Endodermal cell (in vitro differentiated cells): ENCODE results near the gene PRSS57. TPM values are rescaled to one million over a fixed set of nuclear protein-coding genes. Genes with fewer than 3 reads are reported as not detected.

Experiments
- DNase-seq: peaks from one replicate; pipeline ENCODE4 v3.0.0-alpha.2; 2017
- H3K27ac ChIP-seq: 2 replicates; pipeline ENCODE4 v1.5.1; 2013; ENCODE audit warnings: mild to moderate bottlenecking, low read depth, low read length, moderate library complexity
- H3K27me3 ChIP-seq: 2 replicates; pipeline ENCODE4 v1.6.1; 2013; ENCODE audit warnings: mild to moderate bottlenecking, low read length, moderate library complexity; ENCODE audit not compliant: insufficient read depth, control insufficient read depth, poor library complexity, severe bottlenecking
- H3K36me3 ChIP-seq: 2 replicates; pipeline ENCODE4 v1.7.0; 2013; ENCODE audit warnings: mild to moderate bottlenecking, low read length, moderate library complexity; ENCODE audit not compliant: control insufficient read depth, insufficient read depth
- H3K4me1 ChIP-seq: one replicate; pipeline ENCODE4 v1.7.0; 2013; ENCODE audit warnings: low read length; ENCODE audit not compliant: control insufficient read depth, insufficient read depth
- H3K4me3 ChIP-seq: 2 replicates; pipeline ENCODE4 v1.5.1; 2013; ENCODE audit warnings: mild to moderate bottlenecking, low read length, moderate library complexity
- H3K9ac ChIP-seq: 2 replicates; pipeline ENCODE4 v1.6.1; 2013; ENCODE audit warnings: mild to moderate bottlenecking, low read length, moderate library complexity; ENCODE audit not compliant: poor library complexity, severe bottlenecking; ENCODE audit errors: extremely low read depth
- H3K9me3 ChIP-seq: 2 replicates; pipeline ENCODE4 v1.6.1; 2013; ENCODE audit warnings: mild to moderate bottlenecking, low read length, moderate library complexity; ENCODE audit not compliant: control insufficient read depth
- H3K27ac Mint-ChIP-seq: 2 replicates; pipeline ENCODE4 v1.8.0; 2020; ENCODE audit warnings: mixed read lengths
- H3K27me3 Mint-ChIP-seq: 2 replicates; pipeline ENCODE4 v1.8.0; 2021; ENCODE audit warnings: mild to moderate bottlenecking, mixed read lengths; ENCODE audit not compliant: insufficient read depth
- H3K36me3 Mint-ChIP-seq: 2 replicates; pipeline ENCODE4 v1.8.0; 2020; ENCODE audit warnings: low read depth, mixed read lengths
- H3K4me1 Mint-ChIP-seq: 2 replicates; pipeline ENCODE4 v1.8.0; 2020; ENCODE audit warnings: mixed read lengths
- H3K4me3 Mint-ChIP-seq: 2 replicates; pipeline ENCODE4 v1.8.0; 2020; ENCODE audit warnings: mild to moderate bottlenecking, moderate library complexity, mixed read lengths
- H3K9me3 Mint-ChIP-seq: 2 replicates; pipeline ENCODE4 v1.8.0; 2020; ENCODE audit warnings: mild to moderate bottlenecking, mixed read lengths
- CTCF ChIP-seq: fragments of 200-600 bp; sonication (generic); conservative IDR thresholded peaks from 2 replicates; pipeline ENCODE4 v1.5.0; 2021; ENCODE audit warnings: antibody characterized with exemption, mild to moderate bottlenecking
- WGBS, 2 experiments: methylation state at CpG; one replicate each; pipeline versions ENCODE4 v1.1.5 to v1.1.7; 2013; ENCODE audit warnings: missing lambda C conversion rate in 2 of 2, mixed read lengths in 1 of 2; ENCODE audit not compliant: insufficient coverage in 1 of 2, insufficient read length in 1 of 2; 5-methylcytosine and 5-hydroxymethylcytosine counted together
- total RNA-seq, 2 donors: library from RNA; stranded (reverse); fragmentation: NEBNext Ultra II Directional in 1 of 2; extraction: Animal tissue kit (Norgen Biotek cat#: 25700) in 1 of 2; gene quantifications; 2 replicates in 1 of 2; 3 replicates in 1 of 2; pipeline ENCODE4 v1.2.1, GENCODE V29; 2021

The PRSS57 gene
- total RNA-seq, 2 donors from 2014 or later = not detected

GRCh38 chr19:715347-715746, 20.1 kb upstream of the PRSS57 start:
- H3K36me3 ChIP-seq = no peaks in the 10 kb centered on the region
- H3K4me3 ChIP-seq = no peak overlapping the region
- Mint-ChIP-seq H3K4me3 (no peak overlapping the region), H3K36me3 (peaks cover 8% of the 10 kb centered on the region), H3K27me3 (peaks cover 2% of the 10 kb centered on the region), H3K27ac (no peak overlapping the region), H3K4me1 (peaks cover 10% of the 10 kb centered on the region), H3K9me3 (peaks cover 12% of the 10 kb centered on the region)
- no peaks in the 10 kb centered on the region for H3K27me3 ChIP-seq
- 89 to 95% methylated on average over 1 to 3 of the region's 3 CpGs for WGBS, 2 experiments
- H3K27ac ChIP-seq = no peak overlapping the region
- no peaks in the 10 kb centered on the region for H3K4me1 ChIP-seq
- no peak for TF ChIP-seq CTCF
- H3K9ac ChIP-seq = no peak overlapping the region
- DNase-seq = no peak
- H3K9me3 ChIP-seq = peaks cover 4% of the 10 kb centered on the region

GRCh38 chr19:711254-711653, 16.0 kb upstream of the PRSS57 start:
- Mint-ChIP-seq H3K4me3 (peak overlapping the region; percentile 53), H3K27me3 (peaks cover 9% of the 10 kb centered on the region), H3K9me3 (peaks cover 23% of the 10 kb centered on the region), H3K27ac (no peak overlapping the region), H3K4me1 (peaks cover 8% of the 10 kb centered on the region), H3K36me3 (peaks cover 8% of the 10 kb centered on the region)
- H3K27me3 ChIP-seq = no peaks in the 10 kb centered on the region
- H3K4me3 ChIP-seq = peak overlapping the region; percentile 45
- WGBS, 2 experiments = 50 to 54% methylated on average over 7 to 8 of the region's 8 CpGs
- no peak for TF ChIP-seq CTCF
- H3K9ac ChIP-seq = no peak overlapping the region
- no peaks in the 10 kb centered on the region for H3K36me3 ChIP-seq
- H3K4me1 ChIP-seq = no peaks in the 10 kb centered on the region
- peak overlapping the region; percentile 66 for H3K27ac ChIP-seq
- DNase-seq = peak; percentile 68
- peaks cover 4% of the 10 kb centered on the region for H3K9me3 ChIP-seq

GRCh38 chr19:710767-711166, 15.5 kb upstream of the PRSS57 start:
- Histone ChIP-seq H3K27me3 (no peaks in the 10 kb centered on the region), H3K27ac (peak overlapping the region; percentile 66), H3K9me3 (peaks cover 4% of the 10 kb centered on the region), H3K4me1 (no peaks in the 10 kb centered on the region), H3K36me3 (no peaks in the 10 kb centered on the region), H3K4me3 (peak overlapping the region; percentile 45), H3K9ac (no peak overlapping the region)
- peak overlapping the region; percentile 53 for H3K4me3 Mint-ChIP-seq
- 84 to 87% methylated on average over 19 to 21 of the region's 21 CpGs for WGBS, 2 experiments
- no peak overlapping the region for H3K27ac Mint-ChIP-seq
- TF ChIP-seq CTCF = no peak
- H3K4me1 Mint-ChIP-seq = peaks cover 8% of the 10 kb centered on the region
- no peak for DNase-seq
- peaks cover 19% of the 10 kb centered on the region for H3K9me3 Mint-ChIP-seq
- peaks cover 9% of the 10 kb centered on the region for H3K27me3 Mint-ChIP-seq
- peaks cover 7% of the 10 kb centered on the region for H3K36me3 Mint-ChIP-seq
